Measurements from ENCODE around the gene WHAMM. TPM values are rescaled to one million over a fixed set of nuclear protein-coding genes. Genes with fewer than 3 reads are reported as not detected.

The WHAMM gene
- total RNA-seq, 2 donors from 2014 or later = 11.9 to 13.1 TPM

GRCh38 chr15:82833362-82833682, 23.9 kb downstream of the WHAMM start:
- no peak overlapping the region for H3K4me3 ChIP-seq
- no peaks in the 10 kb centered on the region for H3K27me3 ChIP-seq
- H3K27ac ChIP-seq = no peak overlapping the region
- intact Hi-C loops (cut with DNase I) = no loop called here
- no peak for DNase-seq
- no peaks in the 10 kb centered on the region for H3K9me3 ChIP-seq
- H3K36me3 ChIP-seq = peaks cover 24% of the 10 kb centered on the region
- no peaks in the 10 kb centered on the region for H3K4me1 ChIP-seq
- TF ChIP-seq, protein P1, sequence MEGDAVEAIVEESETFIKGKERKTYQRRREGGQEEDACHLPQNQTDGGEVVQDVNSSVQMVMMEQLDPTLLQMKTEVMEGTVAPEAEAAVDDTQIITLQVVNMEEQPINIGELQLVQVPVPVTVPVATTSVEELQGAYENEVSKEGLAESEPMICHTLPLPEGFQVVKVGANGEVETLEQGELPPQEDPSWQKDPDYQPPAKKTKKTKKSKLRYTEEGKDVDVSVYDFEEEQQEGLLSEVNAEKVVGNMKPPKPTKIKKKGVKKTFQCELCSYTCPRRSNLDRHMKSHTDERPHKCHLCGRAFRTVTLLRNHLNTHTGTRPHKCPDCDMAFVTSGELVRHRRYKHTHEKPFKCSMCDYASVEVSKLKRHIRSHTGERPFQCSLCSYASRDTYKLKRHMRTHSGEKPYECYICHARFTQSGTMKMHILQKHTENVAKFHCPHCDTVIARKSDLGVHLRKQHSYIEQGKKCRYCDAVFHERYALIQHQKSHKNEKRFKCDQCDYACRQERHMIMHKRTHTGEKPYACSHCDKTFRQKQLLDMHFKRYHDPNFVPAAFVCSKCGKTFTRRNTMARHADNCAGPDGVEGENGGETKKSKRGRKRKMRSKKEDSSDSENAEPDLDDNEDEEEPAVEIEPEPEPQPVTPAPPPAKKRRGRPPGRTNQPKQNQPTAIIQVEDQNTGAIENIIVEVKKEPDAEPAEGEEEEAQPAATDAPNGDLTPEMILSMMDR (IDR thresholded peaks at IDR 0.05) = no peak
- H3K9ac ChIP-seq (ENCODE audit: low read depth in 2 of 2, low read length in 2 of 2) = no peak overlapping the region

DNA sequence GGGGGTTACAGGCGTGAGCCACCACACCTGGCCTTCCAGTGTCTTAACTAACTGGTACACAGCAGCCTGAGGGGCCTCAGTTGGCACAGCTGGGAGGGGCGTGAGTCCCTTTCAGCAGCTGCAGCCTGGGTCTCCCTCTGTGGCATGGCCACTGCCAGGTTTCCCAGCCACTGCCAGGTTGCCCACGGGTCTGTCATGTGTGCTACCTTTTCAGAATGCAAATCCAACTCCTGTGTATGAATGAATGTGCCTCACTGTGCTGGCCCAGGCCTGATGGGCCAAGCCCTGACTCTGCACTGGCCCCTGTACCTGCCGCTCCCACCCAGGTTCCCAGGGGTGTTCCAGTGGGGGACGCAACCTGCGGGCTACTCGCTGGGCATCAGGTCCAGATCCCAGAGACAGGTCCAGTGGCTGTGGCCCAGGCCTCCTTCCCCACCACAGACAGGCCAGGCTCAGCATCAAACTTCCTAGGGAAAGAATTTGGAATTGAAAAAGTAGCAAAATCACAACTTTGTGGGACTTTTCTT, 26.0 kb downstream of the WHAMM start:
- Histone ChIP-seq H3K36me3 (peaks cover 24% of the 10 kb centered on the region), H3K9ac (ENCODE audit: low read depth in 2 of 2, low read length in 2 of 2) (no peak overlapping the region), H3K9me3 (no peaks in the 10 kb centered on the region), H3K4me3 (no peak overlapping the region), H3K4me1 (no peaks in the 10 kb centered on the region), H3K27ac (no peak overlapping the region), H3K27me3 (no peaks in the 10 kb centered on the region)
- TF ChIP-seq, protein P1 (IDR thresholded peaks at IDR 0.05) = no peak
- intact Hi-C loops (cut with DNase I) = no loop called here
- no peak for DNase-seq

DNA sequence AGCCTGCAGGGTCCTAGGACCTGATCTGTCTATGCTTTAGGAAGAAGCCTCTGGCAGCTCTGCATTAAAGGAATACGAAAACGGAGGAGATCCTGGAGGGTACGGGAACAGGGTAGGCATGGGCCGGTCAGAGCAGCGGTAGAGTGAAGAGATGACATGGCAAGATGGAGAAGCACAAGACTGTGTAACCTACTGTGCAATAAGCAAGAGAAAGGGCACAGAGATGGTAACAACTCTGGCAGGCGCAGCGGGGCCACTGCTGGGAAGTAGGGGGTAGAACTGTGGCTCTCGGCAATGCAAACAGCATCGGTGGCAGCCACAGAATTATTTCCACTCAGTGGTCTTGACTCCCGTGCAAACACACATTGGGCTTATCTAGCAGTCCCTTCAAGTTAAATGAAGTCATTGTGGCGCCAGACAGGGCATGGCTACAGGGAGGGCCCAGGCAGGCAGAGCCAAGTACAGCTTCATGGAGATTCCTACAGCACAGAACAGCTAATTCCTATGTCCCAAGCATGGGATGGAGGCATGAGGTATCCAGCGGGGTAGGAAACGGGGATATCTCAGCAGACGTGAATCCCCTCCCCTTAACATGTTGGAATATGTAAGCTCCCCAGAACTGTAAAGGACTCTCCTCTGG, 28.8 kb downstream of the WHAMM start:
- Histone ChIP-seq H3K27ac (no peak overlapping the region), H3K9me3 (no peaks in the 10 kb centered on the region), H3K9ac (ENCODE audit: low read depth in 2 of 2, low read length in 2 of 2) (no peak overlapping the region), H3K4me1 (no peaks in the 10 kb centered on the region), H3K36me3 (peaks cover 16% of the 10 kb centered on the region), H3K4me3 (no peak overlapping the region), H3K27me3 (no peaks in the 10 kb centered on the region)
- DNase-seq = no peak
- TF ChIP-seq, protein P1 (IDR thresholded peaks at IDR 0.05) = no peak
- intact Hi-C loops (cut with DNase I) = no loop called here

GRCh38 chr15:82839136-82839535, 29.7 kb downstream of the WHAMM start:
- Histone ChIP-seq H3K4me3 (no peak overlapping the region), H3K9ac (ENCODE audit: low read depth in 2 of 2, low read length in 2 of 2) (no peak overlapping the region), H3K27ac (no peak overlapping the region), H3K9me3 (no peaks in the 10 kb centered on the region), H3K27me3 (no peaks in the 10 kb centered on the region), H3K36me3 (peaks cover 13% of the 10 kb centered on the region), H3K4me1 (no peaks in the 10 kb centered on the region)
- intact Hi-C loops (cut with DNase I) = no loop called here
- DNase-seq = no peak
- TF ChIP-seq, protein P1 (IDR thresholded peaks at IDR 0.05) = no peak

DNA sequence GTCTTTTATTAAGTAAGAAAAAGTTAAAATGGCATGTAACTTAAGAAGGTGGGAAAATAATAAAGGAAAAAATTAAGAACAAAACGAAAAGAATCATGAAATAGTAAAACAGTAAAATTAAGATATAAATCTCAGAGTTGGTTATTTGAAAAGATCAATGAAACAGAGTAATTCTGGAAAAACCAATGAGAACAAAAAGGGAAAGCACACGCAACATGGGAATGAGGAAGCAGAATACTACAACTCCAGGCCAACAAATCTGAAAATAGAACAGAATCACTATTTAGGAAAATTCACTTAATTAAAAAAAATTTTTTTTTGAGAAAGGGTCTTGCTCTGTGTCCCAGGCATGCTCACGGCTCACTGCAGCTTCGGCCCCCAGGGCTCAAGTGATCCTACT, 30.7 kb downstream of the WHAMM start:
- H3K4me3 ChIP-seq = no peak overlapping the region
- no peak overlapping the region for H3K27ac ChIP-seq
- peaks cover 13% of the 10 kb centered on the region for H3K36me3 ChIP-seq
- no peaks in the 10 kb centered on the region for H3K9me3 ChIP-seq
- intact Hi-C loops (cut with DNase I) = no loop called here
- no peak for DNase-seq
- no peak overlapping the region for H3K9ac ChIP-seq (ENCODE audit: low read depth in 2 of 2, low read length in 2 of 2)
- TF ChIP-seq, protein P1 (IDR thresholded peaks at IDR 0.05) = no peak
- no peaks in the 10 kb centered on the region for H3K4me1 ChIP-seq
- no peaks in the 10 kb centered on the region for H3K27me3 ChIP-seq
